ENCODE data around the gene RAMP3. TPM values are rescaled to one million over a fixed set of nuclear protein-coding genes. Genes with fewer than 3 reads are reported as not detected.
"Not testable (repeated sequence)": the region's sequence is repeated elsewhere in the genome, so short reads cannot be mapped to it uniquely, and the experiment has no call there.

Gene RAMP3
- total and polyA plus RNA-seq, 2 donors (not counting 1 experiment from before 2014, with no cell fraction given): not detected

GRCh38 chr7:45163692-45164052 lies 6.1 kb downstream of the RAMP3 start:
- DNase-seq (no peak), ATAC-seq (ENCODE audit: low read depth) (no peak)
- no peak overlapping the region for H3K27ac Mint-ChIP-seq
- H3K9me3 ChIP-seq (ENCODE audit: control extremely low read depth in 1 of 3, control insufficient read depth in 2 of 3, insufficient read depth in 1 of 3, low read length in 2 of 3): peaks cover 0 to 12% (median 4%) of the 10 kb centered on the region in 3 donors
- no peak overlapping the region for H3K9ac ChIP-seq (ENCODE audit: low read length)
- H3K4me1 ChIP-seq (ENCODE audit: control insufficient read depth in 2 of 2, insufficient read depth in 2 of 2, low read length in 2 of 2): peaks cover 0 to 3% of the 10 kb centered on the region in 2 donors
- no peaks in the 10 kb centered on the region for H3K79me2 ChIP-seq (ENCODE audit: control insufficient read depth, insufficient read depth, low read length)
- no peaks in the 10 kb centered on the region for H4K20me1 ChIP-seq (ENCODE audit: control insufficient read depth, insufficient read depth, low read length, poor library complexity, severe bottlenecking)
- peaks cover 0 to 16% (median 3%) of the 10 kb centered on the region in 4 experiments for H3K27me3 ChIP-seq (replicated peaks in 1 of 4; ENCODE audit: control extremely low read depth in 1 of 4, control insufficient read depth in 3 of 4, insufficient read depth in 4 of 4, low read length in 3 of 4)
- peaks cover 6% of the 10 kb centered on the region for H3K9me3 Mint-ChIP-seq (ENCODE audit: insufficient read depth)
- ChIA-PET CTCF (interaction anchor here (1.1 kb wide), 1 partner anchor 691 kb away, joined by 5 read pairs; no protein-coding TSS in a partner anchor), POLR2A (no interaction called here)
- WGBS (ENCODE audit: insufficient coverage): 79% methylated on average over 3 of the region's 4 CpGs
- H2AFZ ChIP-seq (ENCODE audit: insufficient read depth, low read depth, low read length, poor library complexity, severe bottlenecking): no peak overlapping the region
- no peak overlapping the region for H3K27ac ChIP-seq (ENCODE audit: low read length in 2 of 2)
- no peak for TF ChIP-seq EZH2 (IDR thresholded peaks at IDR 0.05; ENCODE audit: borderline replicate concordance, insufficient read depth, low read depth, low read length, poor library complexity, severe bottlenecking)
- TF ChIP-seq, protein P1, sequence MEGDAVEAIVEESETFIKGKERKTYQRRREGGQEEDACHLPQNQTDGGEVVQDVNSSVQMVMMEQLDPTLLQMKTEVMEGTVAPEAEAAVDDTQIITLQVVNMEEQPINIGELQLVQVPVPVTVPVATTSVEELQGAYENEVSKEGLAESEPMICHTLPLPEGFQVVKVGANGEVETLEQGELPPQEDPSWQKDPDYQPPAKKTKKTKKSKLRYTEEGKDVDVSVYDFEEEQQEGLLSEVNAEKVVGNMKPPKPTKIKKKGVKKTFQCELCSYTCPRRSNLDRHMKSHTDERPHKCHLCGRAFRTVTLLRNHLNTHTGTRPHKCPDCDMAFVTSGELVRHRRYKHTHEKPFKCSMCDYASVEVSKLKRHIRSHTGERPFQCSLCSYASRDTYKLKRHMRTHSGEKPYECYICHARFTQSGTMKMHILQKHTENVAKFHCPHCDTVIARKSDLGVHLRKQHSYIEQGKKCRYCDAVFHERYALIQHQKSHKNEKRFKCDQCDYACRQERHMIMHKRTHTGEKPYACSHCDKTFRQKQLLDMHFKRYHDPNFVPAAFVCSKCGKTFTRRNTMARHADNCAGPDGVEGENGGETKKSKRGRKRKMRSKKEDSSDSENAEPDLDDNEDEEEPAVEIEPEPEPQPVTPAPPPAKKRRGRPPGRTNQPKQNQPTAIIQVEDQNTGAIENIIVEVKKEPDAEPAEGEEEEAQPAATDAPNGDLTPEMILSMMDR (IDR thresholded peaks at IDR 0.05): no peak
- no peak overlapping the region for H3K4me3 ChIP-seq (ENCODE audit: control extremely low read depth in 1 of 5, extremely low read depth in 1 of 5, insufficient read depth in 1 of 5, low read depth in 2 of 5, low read length in 4 of 5)
- no peak overlapping the region for H3K4me2 ChIP-seq (replicated peaks; ENCODE audit: low read depth, low read length, poor library complexity, severe bottlenecking)
- peaks cover 28% of the 10 kb centered on the region for H3K27me3 Mint-ChIP-seq
- H3K4me1 Mint-ChIP-seq: peaks cover 8% of the 10 kb centered on the region
- H3K36me3 ChIP-seq (replicated peaks in 1 of 2; ENCODE audit: control extremely low read depth in 1 of 2, control insufficient read depth in 1 of 2, extremely low read depth in 1 of 2, insufficient read depth in 2 of 2, low read length in 1 of 2): no peaks in the 10 kb centered on the region
- H3K4me3 Mint-ChIP-seq: no peak overlapping the region
- intact Hi-C loops (cut with micrococcal nuclease): no loop called here

DNA sequence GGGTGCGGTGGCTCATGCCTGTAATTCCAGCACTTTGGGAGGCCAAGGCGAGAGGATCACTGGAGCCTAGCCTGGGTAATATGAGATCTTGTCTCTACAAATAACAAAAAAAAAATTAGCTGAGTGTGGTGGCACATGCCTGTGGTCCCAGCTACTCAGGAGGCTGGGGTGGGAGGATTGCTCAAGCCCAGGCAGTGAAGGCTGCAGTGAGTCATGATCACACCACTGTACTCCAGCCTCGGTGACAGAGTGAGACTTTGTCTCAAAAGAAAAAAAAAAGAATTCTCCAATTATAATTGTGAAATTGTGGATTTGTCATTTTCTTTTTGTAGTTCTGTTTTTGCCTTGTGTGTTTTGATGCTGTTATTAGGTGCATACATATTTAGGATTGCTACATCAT lies 6.7 kb downstream of the RAMP3 start:
- DNase-seq; POLR2A ChIA-PET; H3K4me1 Mint-ChIP-seq; ATAC-seq (ENCODE audit: low read depth); H3K4me2 ChIP-seq (replicated peaks; ENCODE audit: low read depth, low read length, poor library complexity, severe bottlenecking); H4K20me1 ChIP-seq (ENCODE audit: control insufficient read depth, insufficient read depth, low read length, poor library complexity, severe bottlenecking); H3K27ac ChIP-seq (ENCODE audit: low read length in 2 of 2); H3K79me2 ChIP-seq (ENCODE audit: control insufficient read depth, insufficient read depth, low read length); H3K4me3 Mint-ChIP-seq; intact Hi-C loops (cut with micrococcal nuclease); H3K27ac Mint-ChIP-seq; H3K4me1 ChIP-seq (ENCODE audit: control insufficient read depth in 2 of 2, insufficient read depth in 2 of 2, low read length in 2 of 2); H3K9ac ChIP-seq (ENCODE audit: low read length); H2AFZ ChIP-seq (ENCODE audit: insufficient read depth, low read depth, low read length, poor library complexity, severe bottlenecking); H3K36me3 ChIP-seq (replicated peaks in 1 of 2; ENCODE audit: control extremely low read depth in 1 of 2, control insufficient read depth in 1 of 2, extremely low read depth in 1 of 2, insufficient read depth in 2 of 2, low read length in 1 of 2); H3K4me3 ChIP-seq (ENCODE audit: control extremely low read depth in 1 of 5, extremely low read depth in 1 of 5, insufficient read depth in 1 of 5, low read depth in 2 of 5, low read length in 4 of 5); H3K9me3 Mint-ChIP-seq (ENCODE audit: insufficient read depth): not testable (repeated sequence)
- CTCF ChIA-PET: interaction anchor here (1.1 kb wide), 1 partner anchor 690 kb away, joined by 5 read pairs; no protein-coding TSS in a partner anchor
- H3K9me3 ChIP-seq (ENCODE audit: control extremely low read depth in 1 of 3, control insufficient read depth in 2 of 3, insufficient read depth in 1 of 3, low read length in 2 of 3): peaks cover 0 to 12% (median 4%) of the 10 kb centered on the region in 3 donors
- H3K27me3 Mint-ChIP-seq: peaks cover 22% of the 10 kb centered on the region
- peaks cover 0 to 10% (median under 1%) of the 10 kb centered on the region in 4 experiments for H3K27me3 ChIP-seq (replicated peaks in 1 of 4; ENCODE audit: control extremely low read depth in 1 of 4, control insufficient read depth in 3 of 4, insufficient read depth in 4 of 4, low read length in 3 of 4)
- WGBS (ENCODE audit: insufficient coverage): no CpG with 5 or more reads among the region's 3 CpGs

Measured in B cell (primary cell).